HG03575 (cell line): ENCODE measurements around the gene LRRC42.

Experiments used
- ATAC-seq: cut with Tn5 transposase; IDR thresholded peaks from one replicate; pipeline ENCODE4 v1.9.1; 2021; ENCODE audit not compliant: unreplicated experiment, insufficient number of reproducible peaks, low FRiP score; ENCODE audit errors: extremely low read depth

LRRC42 gene

DNA sequence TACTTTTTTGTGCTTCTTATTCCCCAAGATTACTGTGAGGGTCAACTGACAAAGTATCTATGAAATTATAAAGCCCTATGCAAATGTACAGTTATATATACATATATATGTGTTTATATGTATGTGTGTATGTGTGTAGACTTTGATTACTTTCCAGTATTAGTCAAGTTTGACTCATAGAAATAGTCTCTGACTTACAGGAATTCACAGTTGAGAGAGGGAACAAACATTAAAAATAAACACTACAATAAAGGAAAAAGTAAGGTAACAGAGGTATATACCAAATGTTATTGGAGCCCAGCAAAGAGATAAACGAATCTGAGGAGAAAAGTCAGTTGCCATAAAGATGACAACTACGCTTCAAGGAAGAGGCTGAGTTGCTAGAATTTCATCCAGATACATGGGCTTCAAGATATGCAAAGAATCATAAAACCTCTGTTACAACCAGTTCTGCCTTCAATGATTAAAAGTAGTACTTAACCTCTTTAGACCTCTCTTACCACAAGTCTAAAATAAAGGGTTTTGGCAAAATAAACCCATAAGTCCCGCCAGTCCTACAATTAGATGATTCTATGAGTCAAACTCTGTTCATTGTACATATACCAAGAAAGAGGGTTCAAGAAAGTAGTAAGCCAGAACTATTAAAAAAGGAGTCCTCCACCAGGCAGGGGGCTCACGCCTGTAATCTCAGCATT is 7.9 kb upstream of the LRRC42 start:
- no peak for ATAC-seq

DNA sequence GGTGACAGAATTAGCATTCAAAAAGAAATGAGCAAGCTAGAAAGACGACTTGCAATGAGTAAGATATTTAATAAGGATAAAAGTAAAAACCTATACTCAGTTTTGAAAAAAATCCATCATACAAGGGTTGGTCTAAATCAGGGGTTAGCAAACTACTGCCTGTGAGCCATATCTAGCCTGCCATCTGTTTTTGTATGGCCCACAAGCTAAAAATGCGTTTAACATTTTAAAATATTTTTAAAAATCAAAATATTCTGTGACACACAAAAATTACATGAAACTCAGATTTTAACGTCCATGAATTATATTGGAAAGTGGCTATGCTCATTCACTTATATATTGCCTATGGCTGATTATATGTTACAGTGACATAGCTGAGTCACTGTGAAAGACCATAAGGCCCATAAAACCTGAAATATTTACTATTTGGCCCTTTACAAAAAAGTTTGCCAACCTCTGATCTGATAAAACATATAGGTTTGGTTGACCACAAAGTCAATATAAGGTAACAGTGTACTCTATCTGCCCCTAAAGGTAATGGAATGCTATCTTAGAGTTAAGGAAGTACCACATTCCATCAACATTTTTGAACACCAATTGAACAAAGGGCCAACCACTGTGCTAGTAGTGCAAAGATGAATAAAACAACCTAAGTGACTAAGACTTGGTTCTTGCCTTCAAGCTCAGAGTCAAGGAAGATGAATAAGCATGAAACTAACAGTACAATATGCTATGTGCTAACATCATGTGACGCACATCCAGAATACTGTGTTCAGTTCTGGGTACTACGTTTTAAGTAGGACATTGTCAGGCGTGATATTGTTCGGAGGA is 3.8 kb upstream of the LRRC42 start:
- ATAC-seq, result no peak

DNA sequence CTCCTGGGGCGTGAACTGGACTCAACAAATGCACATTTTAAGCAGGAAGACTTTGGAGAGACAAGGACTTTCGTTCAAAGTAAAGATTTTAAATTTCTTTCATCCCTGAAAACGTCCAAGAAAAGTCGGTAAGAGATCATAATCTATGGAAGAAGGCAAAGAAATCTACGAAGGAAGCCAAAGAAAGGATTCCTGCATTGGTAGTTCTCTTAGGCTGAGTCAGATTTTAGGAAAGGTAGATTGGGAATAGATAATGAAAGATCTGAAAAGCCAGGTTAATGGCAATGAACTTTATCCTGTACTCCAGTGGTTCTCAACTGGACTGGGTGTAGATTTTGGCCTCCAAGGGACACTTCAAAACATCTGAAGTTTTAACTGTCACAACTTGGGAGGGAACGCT is 3.1 kb upstream of the LRRC42 start:
- ATAC-seq, result no peak

DNA sequence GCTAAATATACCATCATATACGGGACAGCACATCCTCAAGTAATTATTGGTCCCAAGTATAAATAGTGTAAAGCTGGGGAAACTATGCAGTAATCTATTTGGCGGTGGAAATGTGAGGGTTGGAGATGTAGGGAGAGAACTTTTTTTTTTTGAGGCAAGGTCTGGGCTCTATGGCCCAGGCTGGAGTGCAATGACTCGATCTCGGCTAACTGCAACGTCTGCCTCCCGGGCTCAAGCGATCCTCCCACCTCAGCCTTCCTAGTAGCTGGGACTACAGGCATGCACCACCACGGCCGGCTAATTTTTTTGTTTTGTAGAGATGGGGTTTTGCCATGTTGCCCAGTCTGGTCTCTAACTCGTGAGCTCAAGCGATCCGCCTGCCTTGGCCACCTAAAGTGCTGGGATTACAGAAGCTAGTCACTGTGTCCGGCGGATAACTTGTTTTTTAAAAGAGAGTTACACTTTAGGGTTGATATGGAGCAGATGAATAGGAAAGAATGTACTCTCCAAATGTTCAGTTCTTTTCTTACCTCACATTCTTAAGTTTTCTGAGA is 2.6 kb upstream of the LRRC42 start:
- no peak for ATAC-seq

DNA sequence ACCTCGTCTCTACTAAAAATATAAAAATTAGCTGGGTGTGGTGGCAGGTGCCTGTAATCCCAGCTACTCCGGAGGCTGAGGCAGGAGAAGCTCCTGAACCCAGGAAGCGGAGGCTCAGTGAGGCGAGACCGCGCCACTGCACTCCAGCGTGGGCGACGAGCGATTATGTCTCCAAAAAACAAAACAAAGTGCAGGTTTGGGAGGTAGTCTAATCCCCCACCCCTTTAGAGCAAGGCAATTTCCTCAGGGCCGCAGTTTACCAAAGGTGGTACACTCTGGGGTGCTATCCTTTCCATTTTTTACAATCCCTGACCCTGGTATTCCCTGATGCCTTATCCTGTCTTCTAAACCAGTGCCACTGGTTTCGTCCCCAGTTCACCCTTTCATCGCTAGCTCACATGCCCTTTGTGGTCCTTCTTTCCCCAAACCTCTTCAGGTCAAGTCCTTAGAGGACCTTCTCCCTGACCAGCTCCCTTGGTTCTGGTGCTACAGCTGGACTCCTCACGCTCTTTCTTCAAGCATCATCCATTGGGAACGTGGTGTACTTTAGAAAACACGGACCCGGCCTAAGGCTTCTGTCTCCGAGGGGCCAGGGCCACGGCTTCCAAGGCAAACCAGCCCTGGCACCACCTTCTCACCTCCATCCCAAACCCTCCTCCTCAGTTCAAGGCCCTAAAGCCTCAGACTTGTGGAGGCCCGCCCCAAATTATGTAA is 1.5 kb upstream of the LRRC42 start:
- no peak for ATAC-seq

DNA sequence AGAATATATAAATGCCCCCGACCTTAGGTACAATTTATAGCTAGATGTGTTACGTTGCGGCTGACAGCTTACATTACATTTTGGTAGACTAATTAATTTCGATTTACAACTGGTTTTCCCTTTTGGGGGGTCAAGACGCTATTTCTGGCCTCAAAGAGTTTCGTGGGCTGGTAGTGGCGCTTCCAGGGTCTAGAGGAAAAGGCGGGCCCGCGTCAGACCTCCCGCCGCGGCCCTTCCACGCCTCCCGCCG is 1.0 kb upstream of the LRRC42 start:
- ATAC-seq, result no peak

DNA sequence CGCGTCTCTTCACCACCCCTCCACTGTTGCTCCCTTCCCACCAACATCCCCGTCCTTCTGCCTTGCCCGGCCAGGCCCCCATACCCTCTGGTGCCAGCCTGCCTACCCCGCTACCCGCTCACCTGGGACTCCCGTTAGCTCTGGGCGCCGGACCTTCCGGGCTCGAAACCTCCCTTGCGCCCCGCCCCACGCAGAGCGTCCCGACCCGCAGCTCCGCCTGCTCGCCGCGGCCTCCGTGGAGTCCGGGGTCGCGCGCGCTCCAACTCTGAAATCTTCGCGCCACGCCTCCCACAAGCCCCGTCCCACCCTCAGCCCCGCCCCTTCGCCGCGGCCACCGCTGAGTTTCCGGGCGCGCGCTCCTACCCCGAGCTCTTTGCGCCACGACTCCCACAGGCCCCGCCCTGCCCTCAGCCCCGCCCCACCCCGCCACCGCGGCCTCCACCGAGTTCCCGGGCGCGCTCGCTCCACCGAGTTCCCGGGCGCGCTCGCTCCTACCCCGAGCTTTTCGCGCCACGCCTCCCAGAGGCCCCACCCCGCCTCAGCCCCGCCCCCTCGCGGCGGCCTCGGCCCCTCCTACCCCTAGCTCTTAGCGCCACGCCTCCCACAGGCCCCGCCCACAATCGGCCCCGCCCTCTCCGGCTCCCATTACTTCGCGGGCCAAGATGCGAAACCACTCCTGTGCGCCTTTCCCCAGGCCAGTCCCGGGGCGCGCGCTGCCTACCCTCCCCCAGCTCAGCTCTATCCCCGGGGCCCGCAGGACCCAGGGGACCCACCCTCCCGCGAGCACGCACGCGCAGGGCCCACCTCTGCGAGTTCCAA is 508 bp upstream of the LRRC42 start, which contains the start of gene IFT25:
Gene IFT25, minus strand, starts transcription at position 267 of the 819 bp plus-strand sequence. CDS start 5,617 bp downstream, outside the sequence.
- peak; percentile 47 for ATAC-seq

DNA sequence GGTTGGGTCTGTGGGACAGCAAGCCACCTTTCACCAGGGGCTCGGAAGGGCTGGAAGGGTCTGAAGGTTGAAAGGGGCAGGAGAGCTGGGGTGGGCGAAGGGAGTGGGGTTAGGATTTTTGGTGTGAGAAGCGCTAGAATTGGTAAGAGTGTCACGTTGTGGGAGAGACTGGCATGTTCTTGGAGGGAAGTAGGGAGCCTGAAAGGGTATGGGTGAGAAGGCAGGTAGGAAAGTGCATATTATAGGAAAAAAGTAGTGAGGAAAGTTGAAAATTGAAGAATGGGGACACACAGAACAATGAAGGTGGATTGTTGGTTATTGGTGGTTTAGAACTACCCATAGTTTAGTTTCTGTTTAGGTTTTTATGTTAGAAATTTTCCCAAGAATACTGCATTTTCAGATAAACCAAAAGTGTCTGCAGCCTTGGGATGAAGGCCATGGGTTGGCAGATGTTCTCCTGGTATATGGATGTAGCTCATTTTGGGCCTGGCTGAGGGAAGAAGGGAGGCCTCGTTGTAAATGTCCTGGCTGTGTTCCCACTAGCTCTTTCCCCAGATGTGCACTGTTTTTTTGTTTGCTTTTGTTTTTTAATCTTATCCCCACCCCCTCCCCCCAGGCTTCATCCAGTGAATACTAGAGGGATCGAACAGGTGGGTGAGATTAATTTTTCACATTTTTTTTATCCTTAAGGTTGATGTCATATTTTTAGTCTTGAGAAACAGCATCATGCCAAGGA is 1.2 kb downstream of the LRRC42 start:
- ATAC-seq, result no peak

DNA sequence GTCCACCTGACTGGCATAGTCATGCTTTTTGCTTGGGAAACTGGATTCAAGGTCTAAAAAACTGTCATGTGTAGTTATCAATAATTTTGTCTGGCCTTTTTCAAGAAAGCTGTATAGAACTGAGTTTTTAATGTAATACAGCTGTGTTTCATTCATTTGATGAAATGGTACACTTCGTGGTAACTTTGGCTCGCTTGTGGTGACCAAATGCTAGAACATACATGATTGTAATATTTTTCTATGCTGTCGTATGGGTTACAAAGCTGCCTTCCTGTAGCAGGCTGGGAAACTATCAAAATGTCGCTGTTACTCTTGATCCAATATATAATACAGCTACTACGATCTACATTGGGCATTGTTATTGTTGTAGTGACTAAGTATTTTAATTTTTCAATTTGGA is 2.1 kb downstream of the LRRC42 start:
- no peak for ATAC-seq

DNA sequence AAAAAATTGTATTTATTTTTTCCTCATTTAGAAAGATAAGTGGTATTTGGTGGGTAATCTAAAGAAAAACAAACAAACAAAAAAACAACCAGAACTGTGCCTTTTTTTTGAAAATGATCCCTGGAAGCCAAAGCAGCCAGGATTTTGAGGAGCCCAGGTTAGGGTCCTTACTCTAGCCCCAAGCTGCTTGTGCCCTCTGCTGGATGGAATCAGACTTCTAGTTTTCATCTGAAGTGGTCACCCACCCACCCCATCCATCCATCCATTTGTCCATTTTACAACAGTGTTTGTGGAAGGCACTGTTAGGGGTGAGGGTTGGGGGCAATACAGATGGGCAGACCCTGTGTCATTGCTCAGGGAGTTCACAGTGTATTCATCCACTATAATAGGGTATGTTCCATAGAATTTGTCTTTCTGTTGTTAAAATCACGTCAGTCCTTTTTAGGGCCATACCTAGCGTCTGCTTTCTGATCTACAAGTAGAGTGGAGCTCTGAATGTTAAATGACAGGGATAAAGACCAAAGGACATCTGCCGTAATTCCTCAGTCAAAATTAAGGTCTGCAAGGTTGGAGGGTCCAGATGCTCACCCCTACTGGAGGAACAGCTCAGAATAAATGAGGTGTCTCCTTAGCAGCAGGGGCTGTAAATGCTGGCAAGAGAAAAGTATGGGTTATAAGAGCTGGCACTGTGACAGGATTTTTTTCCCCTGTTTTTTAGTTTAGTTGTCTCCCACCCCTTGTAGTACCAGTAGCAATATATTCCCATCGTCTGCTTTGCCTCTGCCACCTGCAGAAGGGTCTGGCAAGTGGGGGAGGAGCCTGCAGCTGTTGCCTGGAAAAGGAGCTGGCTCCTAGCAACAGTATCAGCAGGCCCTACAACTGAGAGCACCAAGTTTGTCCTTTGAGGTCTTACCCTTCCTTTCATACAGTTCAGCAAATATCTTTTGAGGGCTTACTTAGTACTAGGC is 3.2 kb downstream of the LRRC42 start:
- ATAC-seq, result no peak

DNA sequence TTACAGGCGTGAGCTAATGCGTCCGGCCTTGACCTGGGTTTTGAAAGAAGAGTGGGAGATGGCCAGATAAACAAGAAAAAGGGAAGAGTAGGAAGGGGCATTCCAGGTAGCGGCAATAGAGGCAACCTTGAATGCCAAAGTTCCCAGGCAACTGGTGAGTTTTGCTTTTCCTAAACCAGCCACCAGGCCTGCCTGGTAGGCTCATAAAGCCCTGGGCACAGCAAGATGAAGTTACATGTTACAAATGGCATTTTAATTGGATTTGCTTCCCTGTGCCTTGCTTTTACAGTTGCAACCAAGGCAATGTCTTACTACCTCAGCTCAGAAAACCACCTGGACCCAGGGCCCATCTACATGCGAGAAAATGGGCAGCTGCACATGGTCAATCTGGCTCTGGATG is 5.5 kb downstream of the LRRC42 start:
- no peak for ATAC-seq

DNA sequence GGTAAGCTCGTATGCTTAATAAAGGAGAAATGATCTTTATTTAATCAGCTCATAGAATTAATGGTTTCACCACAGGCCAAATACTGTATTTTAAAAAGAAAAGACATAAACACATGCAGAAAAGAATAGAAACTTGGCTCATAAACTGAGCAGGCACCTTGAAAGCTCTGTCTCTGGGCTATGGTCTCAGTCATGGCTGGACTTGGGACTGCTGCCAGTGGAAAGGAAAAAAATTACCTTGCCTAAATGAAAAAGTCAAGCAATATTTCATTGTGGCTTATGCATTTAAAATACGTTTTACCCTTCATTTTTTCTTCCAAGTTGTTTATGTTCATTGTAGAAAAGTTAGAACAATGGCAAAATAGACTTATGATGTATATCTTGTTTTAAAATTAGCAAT is 8.0 kb downstream of the LRRC42 start:
- ATAC-seq, result no peak

DNA sequence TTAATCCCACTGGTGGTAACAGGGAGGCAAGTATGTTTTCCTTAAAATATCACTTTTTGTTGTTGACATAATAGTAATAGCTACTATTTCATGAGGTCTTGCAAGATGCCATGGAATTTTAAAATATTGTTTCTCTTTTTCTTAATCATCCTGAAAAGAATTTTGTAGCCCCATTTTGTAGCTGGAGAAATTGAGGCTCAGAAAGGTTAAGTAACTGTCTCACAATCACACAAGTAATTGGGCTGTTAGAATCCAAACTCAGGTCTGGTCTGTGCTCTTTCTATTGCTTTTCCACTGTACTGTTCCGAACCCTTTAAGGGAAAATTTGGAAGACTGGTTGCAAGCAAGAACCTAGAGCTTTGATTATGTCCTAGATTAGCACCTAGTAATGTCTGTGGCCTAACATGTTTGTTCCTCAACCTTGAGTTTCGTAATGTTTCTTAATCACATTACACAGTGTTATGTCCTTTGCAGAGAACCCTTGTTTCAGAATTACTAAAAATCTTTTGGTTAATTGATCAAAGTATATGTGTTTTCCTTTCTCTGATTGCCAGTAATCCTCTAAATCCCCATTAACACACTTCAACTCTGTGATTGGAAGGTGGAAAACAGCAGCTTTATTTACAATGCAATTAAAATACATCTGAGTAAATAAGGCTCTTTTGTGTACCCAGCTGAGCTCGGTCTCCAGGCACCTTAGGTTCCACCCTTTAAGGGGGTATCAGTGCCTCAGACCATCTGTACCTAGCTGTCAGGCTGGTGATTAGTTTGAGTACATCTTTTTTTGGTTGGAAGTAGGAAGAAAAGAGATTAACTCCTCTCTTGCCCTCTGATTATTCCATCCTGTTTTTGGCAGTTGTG is 10.4 kb downstream of the LRRC42 start:
- no peak for ATAC-seq

DNA sequence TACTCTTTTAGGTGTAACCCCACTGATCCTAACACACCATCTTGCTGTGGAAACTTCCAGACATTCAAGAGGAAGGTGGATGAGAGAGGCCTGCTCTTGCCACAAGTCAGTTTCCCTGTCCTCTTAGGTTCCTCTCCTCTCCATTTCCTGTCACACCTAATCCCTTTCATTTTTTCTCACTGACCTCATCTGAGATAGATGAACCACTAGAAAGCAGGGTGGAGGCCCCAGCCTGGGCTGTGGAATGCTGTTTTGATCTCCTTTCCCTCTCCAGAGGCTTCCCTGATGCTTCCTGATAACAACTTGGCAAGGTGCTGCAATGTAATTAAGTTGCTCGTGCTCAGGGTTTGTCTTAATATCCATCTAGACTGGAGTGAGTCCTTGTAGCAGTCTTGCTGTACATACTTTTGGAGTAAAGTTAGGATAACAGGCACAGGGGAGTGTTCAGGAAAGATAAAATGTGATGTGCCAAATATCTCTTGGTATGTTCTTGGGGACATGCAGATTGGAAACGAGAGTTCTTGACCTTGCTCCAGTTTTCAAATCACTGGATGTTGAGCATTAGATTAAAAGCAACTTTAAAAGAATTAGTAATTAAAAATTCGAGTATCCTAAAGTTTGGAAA is 11.2 kb downstream of the LRRC42 start:
- no peak for ATAC-seq

DNA sequence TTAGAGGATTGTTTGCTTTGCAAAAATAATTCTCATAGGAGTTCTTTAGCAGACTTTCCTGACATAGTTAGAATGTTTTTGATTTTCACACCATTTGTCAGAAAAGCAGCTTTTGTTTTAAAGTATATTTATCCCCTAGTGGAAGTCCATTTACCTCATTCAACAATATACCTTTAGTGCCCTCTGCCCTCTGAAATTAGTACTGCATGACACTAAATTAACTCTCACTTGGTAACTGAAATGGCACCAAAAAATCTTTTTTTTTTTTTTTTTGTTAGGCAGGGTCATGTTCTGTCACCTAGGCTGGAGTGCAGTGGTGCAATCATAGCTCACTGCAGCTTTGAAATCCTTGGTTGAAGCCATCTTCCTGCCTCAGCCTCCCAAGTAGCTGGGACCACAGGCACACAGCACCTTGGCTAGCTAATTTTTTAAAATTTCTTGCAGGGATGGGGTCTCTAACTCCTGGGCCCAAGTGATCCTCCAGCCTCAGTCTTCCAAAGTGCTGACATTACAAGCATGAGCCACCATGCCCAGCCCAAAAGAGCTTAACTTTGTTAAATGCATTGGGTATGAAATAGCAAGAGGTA is 13.6 kb downstream of the LRRC42 start:
- no peak for ATAC-seq

DNA sequence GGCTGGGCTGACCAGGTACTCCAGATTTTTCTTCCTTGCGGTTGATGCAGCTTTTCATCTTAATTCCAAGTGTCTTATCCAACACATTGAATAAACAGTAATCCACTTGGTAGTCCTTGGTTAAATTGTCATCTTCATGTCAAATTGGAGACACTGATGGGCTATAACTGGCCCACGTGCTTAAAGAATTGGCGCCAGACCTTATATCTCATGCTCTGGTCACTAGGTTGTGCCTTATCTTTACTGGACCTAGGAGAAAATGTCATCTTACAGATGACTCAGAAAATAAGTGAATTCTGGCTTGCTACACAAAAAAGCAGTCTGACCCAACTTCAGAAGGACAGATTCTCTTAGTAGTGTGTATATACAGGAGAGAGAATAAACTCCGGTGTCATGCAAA is 16.2 kb downstream of the LRRC42 start:
- no peak for ATAC-seq
